GM19397 (cell line): ENCODE measurements around the gene C17orf75.
A peak's percentile ranks its signal among the peaks of the same experiment; 100 is the strongest.
"Not testable (repeated sequence)": the region's sequence is repeated elsewhere in the genome, so short reads cannot be mapped to it uniquely, and the experiment has no call there.

Experiments used
- ATAC-seq: cut with Tn5 transposase; IDR thresholded peaks from one replicate; pipeline ENCODE4 v1.9.1; 2021; ENCODE audit warnings: mild to moderate bottlenecking, moderate library complexity; ENCODE audit not compliant: unreplicated experiment

The C17orf75 gene

DNA sequence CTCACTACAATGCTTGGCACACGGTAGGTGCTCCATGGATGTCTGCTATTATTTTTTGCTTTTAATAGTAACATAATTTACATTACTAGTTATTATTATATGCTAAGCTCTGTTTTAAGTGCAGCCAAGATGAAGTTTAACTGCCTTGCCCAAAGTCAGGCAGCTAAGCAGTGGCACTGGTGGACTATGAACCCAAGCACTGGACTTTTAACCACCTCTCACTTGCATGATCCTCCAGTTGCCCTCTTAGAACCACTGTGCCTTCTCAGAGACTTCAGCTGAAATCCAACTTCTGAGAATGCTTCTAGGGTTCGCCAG is 6.5 kb upstream of the C17orf75 start:
- no peak for ATAC-seq

DNA sequence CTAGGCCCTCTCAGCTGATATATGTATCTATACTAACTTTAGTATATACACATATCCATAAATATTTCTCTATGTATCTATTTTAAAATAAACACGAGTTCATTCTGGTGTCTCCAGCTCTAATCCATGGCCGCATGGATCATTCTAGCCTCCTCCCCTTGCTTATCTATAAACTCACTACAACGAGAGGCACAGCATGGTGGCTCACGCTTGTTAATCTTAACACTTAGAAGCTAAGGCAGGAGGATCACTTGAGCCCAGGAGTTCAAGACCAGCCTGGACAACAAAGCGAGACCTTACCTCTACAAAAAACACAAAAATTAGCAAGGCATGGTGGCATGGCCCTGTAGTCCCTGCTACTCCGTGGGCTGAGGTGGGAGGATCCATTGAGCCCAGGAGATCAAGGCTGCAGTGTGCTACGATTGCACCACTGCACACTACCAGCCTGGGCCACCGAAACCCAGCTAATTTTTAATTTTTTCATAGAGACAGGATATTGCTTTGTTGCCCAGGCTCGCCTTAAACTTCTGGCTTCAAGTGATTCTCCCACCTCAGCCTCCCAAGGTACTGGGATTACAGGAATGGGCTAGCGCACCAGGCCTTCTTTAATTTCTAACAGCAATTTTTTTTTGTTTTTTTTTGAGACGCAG is 4.1 kb upstream of the C17orf75 start:
- ATAC-seq, result no peak

DNA sequence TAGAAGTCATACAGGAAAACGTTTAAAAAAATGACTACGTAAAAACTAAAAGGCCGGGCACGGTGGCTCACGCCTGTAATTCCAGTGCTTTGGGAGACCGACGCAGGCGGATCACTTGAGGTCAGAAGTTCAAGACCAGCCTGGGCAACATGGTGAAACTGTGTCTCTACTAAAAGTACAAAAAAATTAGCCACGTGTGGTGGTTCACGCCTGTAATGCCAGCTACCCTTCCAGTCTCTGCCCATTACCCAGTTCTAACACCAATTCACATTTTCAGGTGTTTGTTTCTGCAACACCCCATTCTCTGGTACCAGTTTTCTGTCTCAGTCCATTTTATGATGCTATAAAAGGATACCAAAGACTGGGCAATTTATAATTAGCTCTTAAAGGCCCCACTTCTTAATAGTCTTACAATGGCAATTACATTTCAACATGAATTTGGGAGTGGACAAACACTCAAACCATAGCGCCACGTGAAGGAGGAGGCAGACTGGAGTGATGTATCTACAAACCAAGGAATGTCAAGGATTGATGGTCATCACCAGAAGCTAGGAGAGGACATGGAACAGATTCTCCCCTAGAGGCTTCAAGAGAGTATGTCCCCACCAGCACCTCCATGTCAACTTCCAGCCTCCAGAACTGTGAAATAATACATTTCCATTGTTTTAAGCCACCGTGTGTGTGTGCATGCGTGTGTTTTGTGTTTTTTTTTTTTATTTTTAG is 791 bp upstream of the C17orf75 start:
- no peak for ATAC-seq

DNA sequence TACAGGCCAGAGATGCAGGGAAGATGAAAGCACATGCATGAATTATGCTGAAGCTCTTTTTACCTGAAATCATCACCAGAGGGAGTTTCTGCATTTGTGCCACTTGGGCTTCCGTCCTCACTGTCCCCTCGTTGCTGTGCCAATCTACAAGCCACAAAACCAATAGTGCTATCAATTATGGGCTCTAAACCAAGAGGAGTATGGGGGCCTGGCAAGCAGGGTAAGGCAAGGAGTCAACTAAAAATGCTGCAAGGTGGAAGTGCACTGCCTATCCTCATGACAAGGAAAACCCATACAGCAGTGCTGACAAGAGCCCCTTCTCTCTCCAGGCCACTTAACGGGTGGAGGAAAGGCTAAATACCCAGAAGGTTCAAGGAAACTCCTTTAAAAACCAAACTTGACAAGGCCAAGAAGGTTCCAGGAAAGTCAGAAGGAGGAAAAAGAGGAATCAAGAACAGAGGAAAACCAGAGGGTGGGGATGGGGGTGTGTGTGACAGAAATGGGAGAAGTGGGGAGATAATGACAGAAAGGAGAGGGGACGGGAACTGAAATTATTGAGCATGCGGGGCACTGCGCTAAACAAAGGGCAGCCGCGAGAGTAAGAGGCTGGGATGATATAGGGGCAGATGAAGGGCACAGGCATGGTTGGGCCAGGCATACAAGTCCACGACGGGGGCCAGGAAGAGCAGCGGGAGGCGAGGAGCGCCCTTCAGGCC is 674 bp downstream of the C17orf75 start:
- peak; percentile 12 for ATAC-seq

DNA sequence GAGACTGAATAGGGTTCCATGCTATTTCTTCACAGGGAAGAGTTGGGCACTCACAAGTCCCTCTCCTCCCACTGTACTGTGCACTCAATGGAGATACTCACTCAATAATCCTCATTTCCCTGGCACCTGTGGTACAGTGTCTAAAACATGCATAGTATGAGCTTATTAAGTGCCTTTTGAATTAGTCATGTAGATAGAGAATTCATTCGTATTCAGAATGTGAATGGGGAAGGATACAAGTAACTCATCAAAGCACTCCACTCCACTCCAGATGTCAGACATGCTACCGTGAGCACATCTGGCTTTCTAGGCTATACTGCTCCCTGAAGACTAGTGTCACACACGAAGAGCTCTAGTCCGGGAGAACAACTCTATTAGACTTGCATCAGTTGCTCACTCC is 6.3 kb downstream of the C17orf75 start:
- ATAC-seq, result no peak

DNA sequence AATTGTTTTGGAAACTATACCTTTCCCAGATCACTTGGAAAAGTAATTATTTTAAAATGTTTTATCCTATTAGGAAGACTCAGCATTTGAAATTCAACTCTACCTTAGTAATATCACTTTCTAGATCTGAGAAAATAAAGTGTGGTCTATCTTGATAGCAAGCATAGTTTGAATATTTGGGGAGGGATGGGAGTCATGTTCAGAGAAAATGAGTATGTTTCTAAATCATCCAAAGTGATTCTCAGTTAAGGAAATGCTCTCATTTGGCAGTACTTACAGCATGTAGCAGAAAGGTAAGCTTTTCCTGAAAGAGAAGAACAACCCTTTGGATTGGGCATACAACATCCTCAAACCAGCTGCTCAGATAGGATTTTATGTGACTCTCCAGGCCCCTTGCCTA is 6.9 kb downstream of the C17orf75 start:
- no peak for ATAC-seq

DNA sequence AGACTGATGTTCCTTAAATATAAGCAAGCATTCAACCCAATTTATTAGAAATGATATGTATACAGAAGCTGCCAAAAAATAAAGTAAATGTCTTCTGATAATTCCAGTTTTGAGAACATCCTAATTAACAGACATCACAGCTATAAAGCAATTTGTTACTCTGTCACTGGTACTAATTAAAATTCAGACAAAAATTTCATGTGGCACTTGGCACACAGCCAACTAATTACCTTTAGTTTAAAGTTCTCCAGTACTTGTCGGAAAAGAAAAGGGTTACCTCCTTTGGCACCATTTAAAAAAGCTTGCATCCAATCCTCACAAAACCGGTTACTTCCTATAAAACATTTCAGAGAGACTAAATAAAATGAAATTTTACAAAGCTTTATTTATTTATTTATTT is 8.8 kb downstream of the C17orf75 start:
- ATAC-seq, result no peak

DNA sequence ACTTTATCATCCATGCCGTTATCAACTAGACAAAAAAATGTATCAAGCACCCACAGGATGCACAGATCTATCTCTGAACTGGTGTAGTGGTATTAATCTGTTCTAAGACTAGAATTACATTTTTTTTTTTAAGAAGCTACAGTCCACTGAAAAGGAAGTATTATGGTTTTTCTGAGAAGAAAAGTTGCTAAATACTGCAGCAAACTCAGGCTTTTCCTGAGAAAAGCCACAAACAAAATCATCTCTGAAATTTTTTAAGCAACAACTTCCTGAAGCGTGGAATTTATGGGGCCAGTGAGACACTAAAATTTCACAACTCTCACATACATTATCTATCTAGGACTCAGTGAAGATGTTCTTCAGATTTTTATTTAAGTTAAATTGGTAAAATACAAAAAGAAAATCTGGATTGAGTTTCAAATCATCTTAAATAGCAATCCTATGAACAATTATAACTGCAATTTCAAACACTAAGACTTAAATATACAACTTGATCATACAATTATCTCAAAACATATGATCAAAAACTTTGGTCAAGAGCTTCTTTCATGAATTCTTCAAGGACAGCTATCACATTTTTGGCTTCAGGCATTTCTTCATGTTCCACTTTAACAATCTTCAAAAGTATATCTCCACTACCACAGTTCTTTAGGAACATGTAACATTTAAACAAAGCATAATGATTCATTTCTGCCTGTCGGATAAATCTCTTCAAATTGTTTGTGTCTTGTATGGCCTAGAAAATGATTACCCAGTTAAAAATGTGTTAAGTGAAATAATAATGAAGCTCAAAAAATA is 10.5 kb downstream of the C17orf75 start:
- ATAC-seq, result no peak

DNA sequence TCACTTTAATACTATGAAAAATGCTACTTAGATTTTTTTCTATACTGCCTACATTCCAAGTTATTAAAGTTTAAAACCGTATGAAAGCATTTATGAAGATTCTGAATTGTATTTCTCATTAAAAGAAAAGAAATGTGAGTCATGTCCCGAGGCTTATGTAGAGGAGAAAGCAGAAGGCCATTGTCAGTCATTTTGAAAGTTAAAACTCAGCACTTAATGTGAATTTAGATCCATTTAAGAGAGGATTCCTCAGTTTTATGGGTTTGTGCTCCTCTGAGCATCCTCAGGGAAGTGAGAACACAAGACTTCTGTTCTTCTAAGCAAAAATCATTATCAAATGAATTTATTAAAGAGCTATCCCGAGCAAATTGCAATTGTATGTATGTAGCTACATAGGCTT is 11.8 kb downstream of the C17orf75 start:
- no peak for ATAC-seq

GRCh38 chr17:32327911-32328310 is 14.1 kb downstream of the C17orf75 start:
- ATAC-seq, result no peak

- no peak for ATAC-seq
Measured at GRCh38 chr17:32323811-32324491, 18.0 kb downstream of the C17orf75 start.

DNA sequence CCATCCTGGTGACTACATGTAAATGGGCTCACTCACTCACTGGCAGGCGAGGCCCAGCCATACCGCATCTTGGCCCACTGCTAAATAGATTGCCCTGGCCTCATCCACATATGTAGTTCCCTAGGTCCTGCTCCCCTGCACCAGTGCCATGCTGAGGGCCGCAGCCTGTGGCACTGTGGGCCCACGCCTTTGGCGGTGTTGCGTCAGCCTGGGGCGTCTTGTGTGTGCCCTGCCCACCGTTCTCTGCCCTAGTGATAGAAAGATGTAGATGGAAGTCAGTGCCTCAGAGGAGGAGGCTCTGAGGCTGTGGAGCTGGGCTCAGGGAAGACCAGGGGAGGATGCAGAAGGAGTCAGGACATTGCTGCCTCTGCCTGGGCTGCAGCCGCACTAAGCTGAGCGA is 18.9 kb downstream of the C17orf75 start:
- no peak for ATAC-seq

DNA sequence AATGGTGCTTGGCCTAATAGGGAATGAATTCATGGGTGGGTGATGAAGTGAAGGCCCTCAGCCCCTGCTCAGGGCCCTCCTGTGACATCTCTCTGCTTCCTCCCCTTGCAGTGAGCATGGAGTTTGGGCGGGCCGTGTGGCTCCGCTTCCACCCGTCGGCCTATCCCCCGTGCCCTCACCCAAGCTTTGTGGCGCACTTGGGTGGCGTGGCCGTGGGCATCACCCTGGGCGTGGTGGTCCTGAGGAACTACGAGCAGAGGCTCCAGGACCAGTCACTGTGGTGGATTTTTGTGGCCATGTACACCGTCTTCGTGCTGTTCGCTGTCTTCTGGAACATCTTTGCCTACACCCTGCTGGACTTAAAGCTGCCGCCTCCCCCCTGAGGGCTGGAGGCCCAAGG is 21.1 kb downstream of the C17orf75 start:
- no peak for ATAC-seq

GRCh38 chr17:32320080-32320479 is 21.9 kb downstream of the C17orf75 start:
- ATAC-seq, result not testable (repeated sequence)

- peak; percentile 54 for ATAC-seq
Measured at GRCh38 chr17:32319548-32319905, 22.4 kb downstream of the C17orf75 start.

GRCh38 chr17:32318071-32318470 is 23.9 kb downstream of the C17orf75 start:
- ATAC-seq, result no peak

DNA sequence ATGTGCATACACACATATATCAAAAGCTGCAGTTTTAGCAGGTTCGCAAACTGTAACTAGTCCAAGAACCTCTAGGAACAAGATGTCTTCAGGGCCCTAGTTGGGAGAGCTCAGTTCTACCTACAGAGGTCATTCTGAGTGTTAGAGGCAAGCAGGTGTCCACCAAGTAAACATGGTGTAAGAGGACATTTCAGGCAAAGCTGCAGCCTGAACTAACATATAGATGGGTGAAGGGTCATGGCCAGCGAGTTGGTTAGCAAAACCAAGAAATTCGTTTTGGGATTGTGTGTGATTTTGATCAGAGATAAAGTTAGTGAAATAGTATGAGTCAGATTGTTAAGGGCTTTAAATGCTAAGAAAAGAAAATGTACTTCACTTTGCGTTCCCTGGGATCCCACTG is 24.6 kb downstream of the C17orf75 start:
- no peak for ATAC-seq

GRCh38 chr17:32316653-32317052 is 25.3 kb downstream of the C17orf75 start:
- not testable (repeated sequence) for ATAC-seq

GRCh38 chr17:32315171-32315570 is 26.8 kb downstream of the C17orf75 start:
- no peak for ATAC-seq

DNA sequence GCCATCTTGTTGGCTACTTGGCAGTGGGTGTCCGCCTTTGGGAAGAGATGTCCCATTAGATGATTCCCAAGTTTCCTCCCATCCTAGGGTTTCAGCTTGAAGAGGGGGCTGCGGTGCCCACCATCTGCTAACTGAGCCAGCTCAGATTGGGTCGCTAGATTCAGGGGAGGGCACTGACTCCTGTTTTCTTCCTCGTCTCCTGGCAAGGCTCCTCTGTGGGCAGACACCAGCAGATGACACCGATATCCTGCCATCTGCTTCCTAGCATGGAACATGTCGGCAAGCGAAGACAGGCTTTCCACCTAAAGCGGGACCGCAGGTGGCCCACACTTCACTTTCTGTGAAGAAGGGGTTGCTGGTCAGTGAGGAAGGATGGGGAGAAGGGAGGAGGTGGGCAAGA is 27.3 kb downstream of the C17orf75 start:
- ATAC-seq, result no peak

DNA sequence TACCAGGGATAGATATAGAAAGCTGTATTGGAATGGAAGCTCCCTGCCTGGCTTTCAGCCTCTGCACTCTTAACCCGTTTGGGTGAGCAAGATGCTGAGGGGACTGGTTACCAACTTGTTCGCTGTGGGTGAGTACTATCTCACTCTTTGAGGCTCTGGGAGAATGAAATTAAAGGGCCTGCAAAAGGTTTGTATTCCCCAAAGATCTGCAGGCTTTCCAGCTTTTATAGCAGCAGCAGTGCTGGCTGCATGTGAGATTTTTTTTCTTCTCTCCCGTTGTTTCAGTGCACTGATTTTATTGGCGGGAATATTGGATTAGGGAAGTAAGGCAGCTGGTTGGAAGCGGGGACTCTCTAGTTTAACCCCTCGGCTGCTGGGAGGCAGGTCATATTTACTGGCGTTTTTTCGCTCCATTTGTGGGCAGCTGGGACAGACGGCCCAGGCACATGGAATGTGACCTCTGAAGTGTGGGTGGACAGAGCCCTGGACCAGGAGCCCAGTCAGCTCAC is 30.9 kb downstream of the C17orf75 start:
- no peak for ATAC-seq
